Activated CD4-positive, CD25-positive, alpha-beta regulatory T cell treated with anti-CD3 and anti-CD28 coated beads, Interleukin-2, amount 50 U/mL, for 16 hours (primary cell): ENCODE results near the gene GLUL.

ENCODE experiments used
- DNase-seq: peaks from one replicate; pipeline ENCODE4 v3.0.0-alpha.2; 2020; ENCODE audit warnings: low read depth, low spot score

The GLUL gene

GRCh38 chr1:182391362-182392049 lies at the start of gene GLUL:
TSS of gene GLUL (minus strand) at chr1:182391790. CDS start at chr1:182388737, 3,053 bp downstream.
- no peak for DNase-seq

DNA sequence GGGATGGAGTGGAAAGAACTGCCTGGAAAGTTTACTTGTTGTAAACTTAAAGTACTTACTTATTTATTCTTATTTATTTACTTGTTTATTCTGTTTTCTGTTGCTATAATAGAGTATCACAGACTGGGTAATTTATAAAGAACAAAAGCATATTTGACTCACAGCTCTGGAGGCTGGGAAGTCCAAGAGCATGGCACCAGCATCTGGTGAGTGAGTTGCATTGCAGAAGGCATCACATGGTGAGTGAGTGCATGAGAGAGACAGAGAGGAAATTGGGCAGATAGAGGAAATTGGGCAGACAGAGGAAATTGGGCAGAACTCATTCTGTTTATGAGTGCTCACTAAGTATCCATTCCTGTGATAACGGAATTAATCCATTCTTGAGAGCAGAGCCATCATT lies 46.7 kb upstream of the GLUL start:
- DNase-seq = no peak

GRCh38 chr1:182433580-182433979 lies 42.0 kb upstream of the GLUL start:
- no peak for DNase-seq

- DNase-seq = no peak
Observed at GRCh38 chr1:182431278-182431677, 39.7 kb upstream of the GLUL start.

DNA sequence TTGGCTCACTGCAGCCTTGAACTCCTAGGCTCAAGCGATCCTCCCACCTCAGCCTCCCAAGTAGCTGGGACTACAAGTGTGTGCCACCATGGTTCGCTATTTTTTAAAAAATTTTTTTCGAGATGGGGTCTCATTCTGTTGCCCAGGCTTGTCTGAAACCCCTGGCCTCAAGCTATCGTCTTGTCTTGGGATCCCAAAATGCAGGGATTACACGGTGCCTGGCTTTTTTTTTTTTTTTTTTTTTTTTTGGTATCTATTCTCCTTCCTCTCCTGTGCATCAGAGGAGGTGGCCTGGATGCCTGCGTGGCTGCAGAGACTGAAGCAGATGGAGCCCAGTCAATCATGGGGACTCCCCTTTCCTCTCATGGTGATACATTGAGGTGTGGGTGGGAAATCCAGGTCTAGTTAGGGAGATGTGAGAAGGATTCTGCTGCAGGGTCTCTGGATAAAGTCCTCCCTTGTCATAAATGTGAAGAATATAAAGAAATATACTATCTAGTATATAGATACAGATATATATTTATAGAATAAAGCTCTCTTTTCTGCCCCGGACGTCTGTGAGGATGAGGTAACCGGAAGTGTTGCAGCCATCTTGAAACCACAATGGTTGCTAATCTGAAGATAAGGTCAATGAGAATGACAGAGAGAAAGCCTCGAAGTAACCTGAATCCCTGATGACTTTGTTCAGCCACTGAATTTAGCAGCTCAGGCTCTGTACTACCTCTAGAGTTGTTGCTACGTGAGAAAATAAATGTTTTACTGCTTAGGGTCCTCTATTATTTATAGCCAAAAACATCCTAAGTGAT lies 38.9 kb upstream of the GLUL start:
- DNase-seq = no peak

- no peak for DNase-seq
Observed at GRCh38 chr1:182428043-182428442, 36.5 kb upstream of the GLUL start.

- DNase-seq = no peak
Observed at GRCh38 chr1:182426442-182427430, 35.1 kb upstream of the GLUL start.

- DNase-seq = no peak
Observed at GRCh38 chr1:182415789-182416188, 24.2 kb upstream of the GLUL start.

DNA sequence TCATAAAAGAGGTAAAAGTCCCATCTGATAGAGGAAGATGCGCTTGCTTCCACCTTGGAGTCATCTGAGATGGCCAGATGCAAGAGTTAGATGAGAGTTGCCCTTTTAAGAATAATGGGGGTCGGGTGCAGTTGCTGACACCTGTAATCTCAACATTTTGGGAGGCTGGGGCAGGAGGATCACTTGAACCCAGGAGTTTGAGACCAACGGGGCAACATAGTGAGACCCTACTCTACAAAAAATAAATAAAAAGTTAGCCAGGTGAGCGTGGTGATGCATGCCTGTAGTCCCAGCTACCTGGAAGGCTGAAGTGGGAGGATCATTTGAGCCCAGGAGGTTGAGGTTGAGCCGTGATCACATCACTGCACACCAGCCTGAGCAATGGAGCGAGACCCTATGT lies 22.4 kb upstream of the GLUL start:
- no peak for DNase-seq

DNA sequence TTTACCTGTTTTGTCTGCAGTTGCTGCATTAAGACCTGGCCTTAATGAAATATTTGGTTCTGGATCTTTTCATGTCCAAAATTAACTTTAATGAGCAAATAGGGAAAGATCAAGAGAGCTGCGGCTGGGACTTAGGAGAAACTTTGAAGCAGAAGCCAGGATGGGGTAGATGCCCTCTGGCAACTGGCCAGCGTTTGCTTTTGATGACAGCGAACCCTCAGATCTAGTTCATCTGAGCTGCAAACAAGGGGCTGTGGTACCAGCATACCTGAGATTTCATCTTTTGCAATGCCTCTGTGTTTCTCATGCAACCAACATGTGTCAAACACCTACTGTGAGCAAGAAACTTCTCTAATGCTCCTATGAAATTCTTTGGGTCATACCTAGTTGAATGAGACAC lies 21.9 kb upstream of the GLUL start:
- no peak for DNase-seq

- DNase-seq = no peak
Observed at GRCh38 chr1:182410620-182411273, 19.2 kb upstream of the GLUL start.

DNA sequence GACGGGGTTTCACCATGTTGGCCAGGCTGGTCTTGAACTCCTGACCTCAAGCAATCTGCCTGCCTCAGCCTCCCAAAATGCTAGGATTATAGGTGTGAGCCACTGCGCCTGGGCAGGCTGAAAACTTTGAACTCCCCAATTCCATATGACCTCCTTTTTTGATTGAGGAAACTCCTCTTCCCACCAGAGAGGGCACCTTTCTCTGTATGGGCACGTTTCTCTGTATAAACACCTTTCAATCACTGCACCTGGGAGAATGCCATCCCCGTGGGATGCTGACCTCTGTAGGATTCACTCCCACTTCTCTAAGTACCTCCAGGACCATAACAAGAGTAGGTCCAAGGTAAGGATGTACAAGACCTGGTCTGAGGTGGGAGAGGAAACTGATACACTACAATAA lies 18.5 kb upstream of the GLUL start:
- no peak for DNase-seq

DNA sequence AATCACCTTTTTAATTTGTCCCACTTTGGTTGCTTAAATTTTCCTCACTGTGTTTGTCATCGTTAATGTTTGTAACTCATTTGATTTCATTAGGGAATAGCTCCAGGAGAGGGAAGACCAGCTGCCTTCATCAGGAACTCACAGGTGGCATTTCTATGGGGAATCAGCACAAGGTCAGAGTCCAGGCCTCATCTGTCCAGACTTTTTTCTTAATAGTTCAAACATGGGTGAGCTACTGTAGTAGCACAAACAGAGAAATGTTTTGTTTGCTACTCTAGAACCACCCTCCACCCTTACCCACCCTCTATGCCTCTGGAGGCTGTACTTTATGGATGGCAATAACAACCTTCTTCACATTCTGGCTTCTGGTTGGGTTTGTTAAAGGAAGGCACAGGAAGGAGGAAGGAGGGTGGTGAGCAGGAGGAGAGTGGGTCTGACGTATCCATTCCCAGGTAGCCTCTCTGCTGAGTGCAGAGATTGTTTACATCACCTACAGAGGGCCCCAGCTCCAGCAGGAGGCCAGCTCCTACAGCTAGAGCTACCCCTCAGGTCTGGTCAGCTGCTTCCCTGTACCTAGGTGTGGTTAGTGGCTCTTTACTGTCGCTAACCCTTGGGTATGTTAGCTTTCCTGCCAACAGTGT lies 17.0 kb upstream of the GLUL start:
- no peak for DNase-seq

- no peak for DNase-seq
Observed at GRCh38 chr1:182407724-182408123, 16.1 kb upstream of the GLUL start.

- no peak for DNase-seq
Observed at GRCh38 chr1:182406012-182406411, 14.4 kb upstream of the GLUL start.

DNA sequence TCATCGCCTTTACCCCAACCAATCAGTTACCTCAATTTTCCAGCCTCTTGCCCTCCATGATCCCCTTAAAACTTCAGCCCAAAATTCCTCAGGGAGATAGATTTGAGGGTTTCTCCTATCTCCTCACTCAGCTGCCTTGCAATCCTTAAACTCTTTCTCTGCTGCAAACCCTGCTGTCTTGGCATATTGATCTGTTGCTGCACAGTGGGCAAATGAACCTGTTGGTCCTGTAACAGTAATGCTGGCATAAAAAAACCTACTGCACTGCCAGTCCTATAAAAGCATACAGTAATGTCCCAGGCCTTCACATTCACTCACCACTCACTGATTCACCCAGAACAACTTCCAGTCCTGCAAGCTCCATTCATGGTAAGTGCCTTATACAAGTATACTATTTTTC lies 14.0 kb upstream of the GLUL start:
- DNase-seq = no peak

- DNase-seq = no peak
Observed at GRCh38 chr1:182404781-182405180, 13.2 kb upstream of the GLUL start.

DNA sequence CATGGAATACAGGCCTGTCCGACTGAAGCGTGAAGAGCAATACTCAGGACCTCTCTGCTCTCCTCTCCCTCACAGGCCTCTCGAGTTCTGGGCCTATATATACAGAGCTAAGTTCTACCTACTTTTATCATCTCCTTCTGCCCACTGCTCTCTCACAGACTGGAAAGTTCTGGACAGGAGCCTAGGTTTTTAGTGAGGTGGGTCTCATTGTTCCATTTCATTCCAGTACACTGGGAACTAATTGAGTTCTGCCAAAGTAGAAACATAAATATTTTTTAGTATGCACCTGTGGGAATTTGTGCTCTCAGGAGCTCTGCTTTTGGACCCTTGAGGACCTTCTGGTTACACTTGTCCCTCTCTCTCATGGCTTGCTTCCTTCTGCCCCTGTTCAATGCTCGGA lies 9.0 kb upstream of the GLUL start, which contains the start of gene TEDDM1:
TEDDM1 (minus strand) TSS at position 101 of the 400 bp plus-strand sequence. CDS start 182 bp downstream, outside the sequence.
- no peak for DNase-seq

DNA sequence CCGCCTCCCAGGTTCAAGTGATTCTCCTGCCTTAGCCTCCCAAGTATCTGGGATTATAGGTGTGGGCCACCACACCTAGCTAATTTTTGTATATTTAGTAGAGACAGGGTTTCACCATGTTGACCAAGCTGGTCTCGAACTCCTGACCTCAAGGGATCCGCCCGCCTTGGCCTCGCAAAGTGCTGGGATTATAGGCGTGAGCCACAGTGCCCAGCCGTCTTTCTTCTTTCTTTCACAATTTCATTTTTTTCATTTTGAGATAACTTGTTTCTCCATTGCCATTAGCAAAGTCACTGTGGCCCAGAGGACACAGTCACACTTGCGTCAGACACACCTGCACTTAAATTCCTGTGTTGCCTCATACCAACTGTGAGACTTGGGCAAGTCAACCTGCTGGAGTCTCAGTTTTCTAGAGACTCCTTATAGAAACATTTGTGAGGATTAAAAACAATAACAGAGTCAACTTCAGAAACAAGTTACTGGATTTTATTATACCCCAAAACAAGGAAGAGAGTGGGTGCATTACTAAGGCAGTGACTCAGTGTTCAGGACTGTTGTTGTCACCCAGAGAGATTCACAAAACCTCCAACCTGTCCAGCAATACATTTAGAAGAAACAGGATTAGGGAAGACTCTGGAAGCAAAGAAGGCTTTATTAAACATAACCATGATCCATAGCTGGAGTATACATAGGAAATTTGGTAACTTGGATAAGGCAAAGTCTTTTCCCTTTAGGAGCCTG lies 6.2 kb upstream of the GLUL start:
- DNase-seq = no peak

GRCh38 chr1:182395906-182396305 lies 4.3 kb upstream of the GLUL start:
- DNase-seq = no peak
